OCI-LY3 (cell line): ENCODE measurements around the gene TMEM198.

Experiments
- H2AFZ ChIP-seq: fragments of 200-600, 300-600 bp; shearing (Covaris generic); 2 replicates; pipeline ENCODE4 v1.6.0; 2014; ENCODE audit warnings: antibody characterized with exemption, low read depth, low read length
- H3K27ac ChIP-seq: fragments of 200-600, 300-600 bp; sonication (generic); 2 replicates; pipeline ENCODE4 v1.5.1; 2014; ENCODE audit warnings: mild to moderate bottlenecking, low read length, moderate library complexity, mixed read lengths
- H3K27me3 ChIP-seq: fragments of 200-600, 300-600 bp; sonication (generic); 2 replicates; pipeline ENCODE4 v1.6.1; 2014; ENCODE audit warnings: low read depth, low read length, mixed read lengths
- H3K36me3 ChIP-seq: fragments of 200-600, 300-600 bp; sonication (generic); replicated peaks from 2 replicates; pipeline ENCODE3; 2014; ENCODE audit warnings: low read depth, low read length, mixed read lengths
- H3K4me1 ChIP-seq: fragments of 300-600, 200-600 bp; sonication (generic); 2 replicates; pipeline ENCODE4 v1.6.1; 2014; ENCODE audit warnings: low read length, mixed read lengths
- H3K4me2 ChIP-seq: fragments of 200-600, 300-600 bp; sonication (generic); 2 replicates; pipeline ENCODE4 v1.6.1; 2014; ENCODE audit warnings: low read length, mixed read lengths
- H3K4me3 ChIP-seq: fragments of 300-600, 200-600 bp; sonication (generic); 2 replicates; pipeline ENCODE4 v1.5.1; 2014; ENCODE audit warnings: antibody characterized with exemption, mild to moderate bottlenecking, low read length, moderate library complexity
- H3K79me2 ChIP-seq: fragments of 300-600, 200-600 bp; shearing (Covaris generic); 2 replicates; pipeline ENCODE4 v1.6.1; 2014; ENCODE audit warnings: mild to moderate bottlenecking, low read length, mixed read lengths
- H3K9ac ChIP-seq: fragments of 300-600, 200-600 bp; shearing (Covaris generic); 2 replicates; pipeline ENCODE4 v1.6.0; 2014; ENCODE audit warnings: mild to moderate bottlenecking, low read length, moderate library complexity
- H3K9me3 ChIP-seq: fragments of 200-600, 300-600 bp; shearing (Covaris generic); 2 replicates; pipeline ENCODE4 v1.6.1; 2014; ENCODE audit warnings: low read length, mixed read lengths; ENCODE audit not compliant: insufficient read depth
- H4K20me1 ChIP-seq: fragments of 200-600, 300-600 bp; sonication (generic); 2 replicates; pipeline ENCODE4 v1.6.1; 2016; ENCODE audit warnings: low read length, mixed read lengths; ENCODE audit not compliant: insufficient read depth
- EZH2phosphoT487 ChIP-seq: fragments of 200-600 bp; shearing (Covaris generic); IDR thresholded peaks from 2 replicates; pipeline ENCODE4 v1.6.1; 2018; ENCODE audit warnings: antibody characterized with exemption, mixed run types, low read depth
- TF ChIP-seq, protein P1 (sequence below): fragments of 200-600, 300-600 bp; sonication (generic); IDR thresholded peaks from 2 replicates; pipeline ENCODE4 v1.5.1; 2014; ENCODE audit warnings: antibody characterized with exemption, low read length, low read depth

Gene TMEM198

DNA sequence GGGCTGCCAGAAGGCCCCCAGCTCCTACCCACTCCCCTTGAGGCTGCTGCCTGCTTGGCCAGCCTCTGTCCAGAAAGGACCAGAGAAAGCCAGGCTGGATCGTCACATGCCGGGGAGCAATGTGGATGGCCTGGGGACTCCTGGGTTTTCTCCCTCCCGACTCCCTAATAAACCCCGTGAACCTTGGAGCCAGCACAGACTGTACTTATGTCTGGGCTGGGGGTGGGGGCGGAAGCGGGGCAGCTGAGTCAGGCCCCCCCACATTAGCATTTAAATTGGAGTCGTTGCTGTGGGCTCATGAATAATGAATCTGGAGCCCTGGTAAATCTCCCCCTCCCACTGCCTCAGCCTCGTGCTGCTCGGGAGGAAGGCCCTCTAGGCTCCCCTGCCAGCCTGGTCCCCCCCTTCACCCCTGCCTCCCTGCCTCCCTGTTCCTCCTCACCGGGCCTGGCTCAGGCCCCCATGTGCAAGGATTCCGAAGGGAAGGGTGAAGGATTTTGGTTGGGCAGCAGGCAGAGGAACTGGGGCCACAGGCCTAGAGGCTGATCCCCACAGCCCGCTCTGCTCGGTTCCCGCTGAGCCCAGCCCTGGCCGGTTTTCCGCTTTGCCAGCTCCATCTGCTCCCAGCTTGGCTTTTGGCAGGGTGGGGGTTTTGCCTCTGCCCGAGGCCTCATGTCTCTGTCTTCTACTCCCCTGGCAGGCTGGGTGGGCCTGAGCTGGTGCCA is 36.9 kb upstream of the TMEM198 start:
- Histone ChIP-seq H3K9ac (no peak overlapping the region), H3K4me1 (0 out of 2 replicates have a peak, but pooled peaks cover 5% of the 10 kb centered on the region)

DNA sequence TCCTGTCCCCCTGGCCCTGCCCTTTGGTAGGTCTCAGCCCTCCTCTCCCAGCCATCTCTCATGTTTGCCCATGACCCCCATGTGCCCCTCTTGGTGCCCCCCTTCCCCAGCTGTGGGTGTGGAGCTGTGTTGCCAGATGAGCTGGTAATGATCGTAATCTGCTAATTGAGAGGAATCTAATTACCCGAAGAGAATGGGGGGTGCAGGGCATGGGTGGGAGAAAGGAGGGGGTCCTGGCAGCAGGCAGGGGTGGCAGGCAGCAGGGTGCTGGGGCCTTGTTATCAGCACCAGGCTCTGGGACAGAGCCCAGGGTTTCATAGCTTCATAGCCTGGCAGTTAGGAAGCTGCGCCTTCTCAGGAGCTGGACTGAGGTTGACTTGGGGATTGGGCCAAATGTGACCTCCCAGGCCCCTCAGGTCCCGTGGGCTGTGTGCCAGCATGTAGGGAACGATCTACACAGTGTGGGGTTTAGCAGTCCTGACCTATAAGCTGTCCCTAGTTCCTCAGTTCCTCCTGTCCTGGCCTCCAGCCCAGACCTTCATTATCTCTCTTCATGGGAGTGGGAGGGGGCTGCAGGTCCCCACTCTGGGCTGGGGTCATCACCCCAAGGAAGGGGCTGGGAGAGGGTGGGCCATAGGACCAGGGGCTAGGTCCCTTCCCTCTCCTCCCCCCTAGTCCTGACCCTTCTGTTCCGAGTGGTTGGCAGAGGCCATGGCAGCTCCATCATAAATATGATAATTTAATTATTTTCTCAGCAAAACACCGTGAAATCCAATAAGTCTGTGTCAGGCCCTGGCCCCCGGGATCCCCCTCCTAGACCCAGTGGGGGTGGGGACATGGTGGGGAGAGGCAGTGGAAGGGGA is 36.0 kb upstream of the TMEM198 start:
- Histone ChIP-seq H3K4me1 (0 out of 2 replicates have a peak, but pooled peaks cover 5% of the 10 kb centered on the region), H3K9ac (no peak overlapping the region), H3K4me2 (no peak overlapping the region), H3K27ac (no peak overlapping the region), H3K36me3 (no peaks in the 10 kb centered on the region), H3K9me3 (no peaks in the 10 kb centered on the region), H3K79me2 (no peaks in the 10 kb centered on the region), H4K20me1 (no peaks in the 10 kb centered on the region), H2AFZ (no peak overlapping the region), H3K27me3 (peaks cover 9% of the 10 kb centered on the region), H3K4me3 (no peak overlapping the region)
- TF ChIP-seq, protein P1, sequence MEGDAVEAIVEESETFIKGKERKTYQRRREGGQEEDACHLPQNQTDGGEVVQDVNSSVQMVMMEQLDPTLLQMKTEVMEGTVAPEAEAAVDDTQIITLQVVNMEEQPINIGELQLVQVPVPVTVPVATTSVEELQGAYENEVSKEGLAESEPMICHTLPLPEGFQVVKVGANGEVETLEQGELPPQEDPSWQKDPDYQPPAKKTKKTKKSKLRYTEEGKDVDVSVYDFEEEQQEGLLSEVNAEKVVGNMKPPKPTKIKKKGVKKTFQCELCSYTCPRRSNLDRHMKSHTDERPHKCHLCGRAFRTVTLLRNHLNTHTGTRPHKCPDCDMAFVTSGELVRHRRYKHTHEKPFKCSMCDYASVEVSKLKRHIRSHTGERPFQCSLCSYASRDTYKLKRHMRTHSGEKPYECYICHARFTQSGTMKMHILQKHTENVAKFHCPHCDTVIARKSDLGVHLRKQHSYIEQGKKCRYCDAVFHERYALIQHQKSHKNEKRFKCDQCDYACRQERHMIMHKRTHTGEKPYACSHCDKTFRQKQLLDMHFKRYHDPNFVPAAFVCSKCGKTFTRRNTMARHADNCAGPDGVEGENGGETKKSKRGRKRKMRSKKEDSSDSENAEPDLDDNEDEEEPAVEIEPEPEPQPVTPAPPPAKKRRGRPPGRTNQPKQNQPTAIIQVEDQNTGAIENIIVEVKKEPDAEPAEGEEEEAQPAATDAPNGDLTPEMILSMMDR: no peak
- no peak for TF ChIP-seq EZH2phosphoT487

More for the DNA sequence above, 36.9 kb upstream of the TMEM198 start:
- H3K4me3 ChIP-seq: no peak overlapping the region
- no peak for TF ChIP-seq EZH2phosphoT487
- TF ChIP-seq, protein P1: no peak
- H4K20me1 ChIP-seq: no peaks in the 10 kb centered on the region
- no peaks in the 10 kb centered on the region for H3K79me2 ChIP-seq
- H3K27me3 ChIP-seq: peaks cover 1% of the 10 kb centered on the region; the same call in 1 of the 2 replicates
- no peak overlapping the region for H3K27ac ChIP-seq
- H3K4me2 ChIP-seq: no peak overlapping the region
- H3K9me3 ChIP-seq: no peaks in the 10 kb centered on the region
- no peak overlapping the region for H2AFZ ChIP-seq
- H3K36me3 ChIP-seq: no peaks in the 10 kb centered on the region

DNA sequence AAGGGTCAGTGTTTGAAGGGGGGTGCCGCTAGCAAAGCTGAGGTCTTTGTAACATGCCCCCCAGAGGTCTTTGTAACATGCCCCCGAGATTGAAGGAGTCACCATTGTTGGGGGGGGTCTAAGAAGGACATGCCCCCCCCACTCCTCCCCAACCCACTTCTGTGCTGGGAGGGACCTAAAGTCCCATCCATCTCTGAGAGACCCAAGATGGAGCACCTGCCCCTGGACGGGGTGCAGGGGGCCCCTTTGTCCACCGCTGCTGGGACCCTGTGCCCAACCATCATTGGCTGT is 35.4 kb upstream of the TMEM198 start:
- H3K79me2 ChIP-seq: no peaks in the 10 kb centered on the region
- no peak for TF ChIP-seq EZH2phosphoT487
- TF ChIP-seq, protein P1: no peak
- H3K27me3 ChIP-seq: peaks cover 14% of the 10 kb centered on the region
- 0 out of 2 replicates have a peak, but pooled peaks cover 5% of the 10 kb centered on the region for H3K4me1 ChIP-seq
- H3K36me3 ChIP-seq: no peaks in the 10 kb centered on the region
- H4K20me1 ChIP-seq: no peaks in the 10 kb centered on the region
- H3K9ac ChIP-seq: no peak overlapping the region
- H3K4me3 ChIP-seq: no peak overlapping the region
- no peak overlapping the region for H2AFZ ChIP-seq
- H3K27ac ChIP-seq: no peak overlapping the region
- H3K4me2 ChIP-seq: no peak overlapping the region
- H3K9me3 ChIP-seq: no peaks in the 10 kb centered on the region

DNA sequence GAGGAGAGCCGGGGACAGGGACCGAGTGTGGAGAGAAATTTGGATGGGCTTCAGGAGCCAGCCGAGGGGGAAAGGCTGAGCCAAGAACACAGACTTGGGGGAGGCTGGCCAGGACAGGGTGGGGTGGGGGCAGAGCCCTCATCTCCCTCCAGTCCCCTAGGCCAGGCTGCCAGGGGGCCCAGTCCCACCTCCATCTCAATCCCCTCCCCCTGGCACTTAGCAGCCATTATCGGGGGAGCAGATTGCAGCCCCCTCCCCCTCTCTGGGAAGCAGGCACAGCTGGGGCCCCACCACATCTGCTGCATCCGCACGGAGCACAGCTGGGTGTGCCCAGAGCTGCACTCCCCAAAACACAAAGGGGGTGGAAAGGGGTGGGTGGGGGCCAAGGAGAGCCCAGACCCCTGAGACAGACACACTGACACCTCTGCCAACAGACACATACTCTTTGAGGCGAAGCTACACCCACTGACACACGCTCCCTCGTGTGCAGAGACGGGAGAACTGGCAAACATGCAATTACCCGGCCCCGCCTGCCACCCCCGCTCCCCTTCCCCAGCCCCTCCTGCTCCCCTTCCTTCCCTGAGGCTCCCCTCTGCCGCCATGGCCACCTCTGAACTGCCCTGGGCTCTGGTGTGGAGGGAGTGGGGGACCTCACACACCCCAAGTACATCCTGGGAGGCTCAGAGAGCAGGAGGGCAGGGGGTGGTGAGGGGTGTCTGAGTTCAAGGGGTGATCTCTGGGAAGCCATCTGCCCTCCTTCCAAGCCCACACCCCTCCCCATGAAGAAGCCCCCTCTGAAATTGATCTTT is 34.7 kb upstream of the TMEM198 start:
- no peak overlapping the region for H2AFZ ChIP-seq
- H3K79me2 ChIP-seq: no peaks in the 10 kb centered on the region
- H3K9ac ChIP-seq: no peak overlapping the region
- no peaks in the 10 kb centered on the region for H3K9me3 ChIP-seq
- TF ChIP-seq, protein P1: no peak
- TF ChIP-seq EZH2phosphoT487: no peak
- no peaks in the 10 kb centered on the region for H3K36me3 ChIP-seq
- peak overlapping the region; percentile 52; the same call in 1 of the 2 replicates for H3K4me2 ChIP-seq
- H3K4me1 ChIP-seq: 0 out of 2 replicates have a peak, but pooled peaks cover 5% of the 10 kb centered on the region
- H4K20me1 ChIP-seq: no peaks in the 10 kb centered on the region
- H3K4me3 ChIP-seq: no peak overlapping the region
- H3K27me3 ChIP-seq: peaks cover 21% of the 10 kb centered on the region
- H3K27ac ChIP-seq: no peak overlapping the region
